ENCODE results near the gene TAF13.

- TF ChIP-seq RAD21 (IDR thresholded peaks at IDR 0.05; ENCODE audit: low read depth) (no peak), REST (IDR thresholded peaks at IDR 0.05; ENCODE audit: low read depth) (no peak), EP300 (IDR thresholded peaks at IDR 0.05; ENCODE audit: borderline replicate concordance) (no peak), MAX (IDR thresholded peaks at IDR 0.05) (no peak), YY1 (IDR thresholded peaks at IDR 0.05; ENCODE audit: low read depth) (no peak), TAF1 (IDR thresholded peaks at IDR 0.05; ENCODE audit: low read depth) (no peak), ZBTB7A (IDR thresholded peaks at IDR 0.05; ENCODE audit: low read depth) (no peak), NFIC (IDR thresholded peaks at IDR 0.05) (no peak)
- TF ChIP-seq, protein P1, sequence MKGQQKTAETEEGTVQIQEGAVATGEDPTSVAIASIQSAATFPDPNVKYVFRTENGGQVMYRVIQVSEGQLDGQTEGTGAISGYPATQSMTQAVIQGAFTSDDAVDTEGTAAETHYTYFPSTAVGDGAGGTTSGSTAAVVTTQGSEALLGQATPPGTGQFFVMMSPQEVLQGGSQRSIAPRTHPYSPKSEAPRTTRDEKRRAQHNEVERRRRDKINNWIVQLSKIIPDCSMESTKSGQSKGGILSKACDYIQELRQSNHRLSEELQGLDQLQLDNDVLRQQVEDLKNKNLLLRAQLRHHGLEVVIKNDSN (IDR thresholded peaks at IDR 0.05), result no peak
Measured at GRCh38 chr1:109059026-109059425, 16.8 kb downstream of the TAF13 start.
